Keratinocyte (primary cell): ENCODE data around the gene DFFB.

Source experiments
- EZH2 ChIP-seq: IDR thresholded peaks from one replicate; pipeline ENCODE4 v1.6.1; 2012; ENCODE audit warnings: inconsistent platforms, mild to moderate bottlenecking, low read length, moderate library complexity
- TF ChIP-seq, protein P1 (sequence below), 3 experiments: IDR thresholded peaks in 1 of 3; conservative IDR thresholded peaks in 1 of 3; optimal IDR thresholded peaks in 1 of 3; 2 replicates in 2 of 3; 3 replicates in 1 of 3; pipeline versions ENCODE3 to v1.5.1; 2011; ENCODE audit warnings: low read length in 3 of 3, mild to moderate bottlenecking in 3 of 3, moderate library complexity in 2 of 3, control low read depth in 1 of 3, inconsistent platforms in 1 of 3; ENCODE audit not compliant: insufficient read depth in 2 of 3; ENCODE audit errors: extremely low read depth in 1 of 3

DNA sequence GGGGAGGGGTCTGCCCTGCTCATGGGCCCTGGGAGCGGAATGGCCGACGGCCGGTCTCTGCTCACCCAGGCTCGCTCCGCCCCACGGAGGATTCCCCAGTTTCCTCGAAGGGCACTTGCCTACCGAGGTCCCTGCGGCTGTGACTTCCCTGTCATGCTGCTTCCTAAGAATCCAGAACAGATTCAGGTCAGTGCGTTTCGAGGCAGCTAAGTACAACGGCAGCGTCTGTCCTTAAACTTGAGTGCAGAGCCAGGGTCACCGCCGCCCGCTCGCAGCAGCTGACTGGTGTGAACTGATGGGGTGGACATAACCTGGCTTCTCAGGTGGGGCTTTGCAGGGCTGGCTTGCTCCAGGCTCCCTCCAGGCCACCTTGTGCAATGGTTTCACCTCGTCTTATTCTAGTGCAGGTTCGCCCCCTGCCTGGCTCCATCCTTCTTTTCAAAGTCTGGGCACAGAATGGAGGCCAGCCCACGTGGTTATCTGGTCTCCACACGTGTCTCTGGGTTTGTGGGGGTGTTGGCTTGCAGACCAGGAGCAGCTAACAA lies 50.4 kb downstream of the DFFB start:
- TF ChIP-seq, protein P1, sequence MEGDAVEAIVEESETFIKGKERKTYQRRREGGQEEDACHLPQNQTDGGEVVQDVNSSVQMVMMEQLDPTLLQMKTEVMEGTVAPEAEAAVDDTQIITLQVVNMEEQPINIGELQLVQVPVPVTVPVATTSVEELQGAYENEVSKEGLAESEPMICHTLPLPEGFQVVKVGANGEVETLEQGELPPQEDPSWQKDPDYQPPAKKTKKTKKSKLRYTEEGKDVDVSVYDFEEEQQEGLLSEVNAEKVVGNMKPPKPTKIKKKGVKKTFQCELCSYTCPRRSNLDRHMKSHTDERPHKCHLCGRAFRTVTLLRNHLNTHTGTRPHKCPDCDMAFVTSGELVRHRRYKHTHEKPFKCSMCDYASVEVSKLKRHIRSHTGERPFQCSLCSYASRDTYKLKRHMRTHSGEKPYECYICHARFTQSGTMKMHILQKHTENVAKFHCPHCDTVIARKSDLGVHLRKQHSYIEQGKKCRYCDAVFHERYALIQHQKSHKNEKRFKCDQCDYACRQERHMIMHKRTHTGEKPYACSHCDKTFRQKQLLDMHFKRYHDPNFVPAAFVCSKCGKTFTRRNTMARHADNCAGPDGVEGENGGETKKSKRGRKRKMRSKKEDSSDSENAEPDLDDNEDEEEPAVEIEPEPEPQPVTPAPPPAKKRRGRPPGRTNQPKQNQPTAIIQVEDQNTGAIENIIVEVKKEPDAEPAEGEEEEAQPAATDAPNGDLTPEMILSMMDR (optimal IDR thresholded peaks at IDR 0.05 in 1 of 3, IDR thresholded peaks at IDR 0.05 in 1 of 3, conservative IDR thresholded peaks at IDR 0.05 in 1 of 3; ENCODE audit: extremely low read depth in 1 of 3, insufficient read depth in 2 of 3, low read length in 3 of 3), result no peak
- no peak for TF ChIP-seq EZH2
